SIG-M5 treated with dmso at 0.1 percent for 504 hours (cell line): ENCODE measurements around the gene SLC30A9.
A peak's percentile ranks its signal among the peaks of the same experiment; 100 is the strongest.

Source experiments
- DNase-seq: peaks from one replicate; lab custom pipeline; 2025; ENCODE audit not compliant: unreplicated experiment; lab: John Stamatoyannopoulos, UW

The SLC30A9 gene

DNA sequence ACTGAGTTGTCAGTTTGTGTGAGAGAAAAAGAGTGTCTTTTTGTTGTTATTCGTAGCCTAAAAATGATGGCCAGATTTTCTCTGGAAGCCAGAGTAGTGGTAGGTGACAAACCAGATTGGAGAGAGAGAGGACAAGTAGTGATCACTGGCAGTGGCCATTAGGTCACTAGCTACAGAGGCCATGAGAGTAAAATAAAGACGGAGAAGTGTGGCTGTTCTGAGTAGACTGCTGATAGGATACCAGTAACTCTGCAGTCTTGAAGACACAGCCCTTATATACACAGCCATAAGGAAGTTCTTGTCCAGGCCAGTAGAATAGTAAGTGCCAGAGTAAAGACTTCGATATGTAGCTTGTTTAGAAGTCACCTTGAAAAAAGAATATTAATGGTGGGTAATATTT lies 7.7 kb downstream of the SLC30A9 start:
- DNase-seq, result no peak

- no peak for DNase-seq
These were observed 9.0 kb downstream of the SLC30A9 start for GRCh38 chr4:41999321-41999720.

- DNase-seq, result no peak
These were observed 17.9 kb downstream of the SLC30A9 start for GRCh38 chr4:42008011-42008786.

DNA sequence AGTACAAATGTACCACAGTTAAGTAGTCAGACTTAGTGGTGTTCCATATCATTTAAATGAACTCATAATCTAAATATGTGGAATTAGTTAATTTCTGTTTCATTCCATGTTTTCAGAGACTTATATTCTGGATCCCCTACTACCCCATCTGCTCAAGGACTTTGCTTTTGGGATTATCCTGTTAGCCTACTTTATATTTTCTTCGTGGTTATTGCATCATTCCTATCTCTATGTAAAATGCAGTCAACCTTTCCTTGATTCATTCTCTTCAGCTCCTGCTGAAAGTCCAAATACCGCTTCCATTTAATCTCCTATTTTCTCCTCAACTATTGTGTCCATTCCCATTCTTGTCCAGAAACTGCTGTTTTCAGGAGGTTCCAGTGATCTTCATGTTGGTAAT lies 25.1 kb downstream of the SLC30A9 start:
- no peak for DNase-seq

DNA sequence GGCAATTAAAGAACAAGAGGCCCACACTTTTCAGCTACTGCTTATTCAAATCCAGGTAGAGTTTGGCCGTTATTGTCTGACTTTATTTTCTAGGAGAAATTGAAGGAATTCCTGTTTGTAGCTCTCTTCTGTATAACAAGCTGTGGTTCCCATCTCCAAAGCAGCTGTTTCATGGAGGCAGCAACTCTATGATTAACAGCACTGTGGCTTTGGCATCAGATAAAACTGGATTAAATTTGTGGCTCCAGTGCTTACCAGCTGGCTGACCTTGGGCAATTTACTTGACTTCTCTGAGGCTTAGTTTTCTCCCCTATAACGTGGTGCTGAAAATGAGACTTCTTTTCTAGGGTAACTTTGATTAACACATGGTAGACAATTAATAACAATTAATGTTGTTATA lies 28.1 kb downstream of the SLC30A9 start:
- no peak for DNase-seq

GRCh38 chr4:42048394-42048793 lies 58.1 kb downstream of the SLC30A9 start:
- DNase-seq, result peak; percentile 1

GRCh38 chr4:42050516-42051249 lies 60.4 kb downstream of the SLC30A9 start:
- DNase-seq, result no peak

DNA sequence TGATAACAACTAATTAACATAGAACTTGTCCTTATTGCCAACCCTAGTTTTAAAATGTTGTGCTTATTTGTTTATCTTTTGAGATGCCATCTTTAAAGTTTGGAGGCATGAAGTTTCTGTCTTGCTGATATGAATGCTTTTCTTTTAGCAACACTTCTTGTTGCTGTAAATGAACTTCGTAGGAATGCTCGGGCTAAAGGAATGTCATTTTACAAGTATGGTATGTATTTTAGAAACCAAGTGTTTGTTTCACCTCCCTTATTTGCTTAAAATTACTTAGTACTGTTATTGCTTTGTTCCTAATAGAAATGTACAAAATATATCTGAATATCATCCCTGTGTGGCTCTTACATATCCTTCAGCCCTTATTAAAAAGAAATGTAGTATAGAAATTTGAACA lies 76.1 kb downstream of the SLC30A9 start:
- no peak for DNase-seq

GRCh38 chr4:42067264-42067663 lies 76.9 kb downstream of the SLC30A9 start:
- no peak for DNase-seq

DNA sequence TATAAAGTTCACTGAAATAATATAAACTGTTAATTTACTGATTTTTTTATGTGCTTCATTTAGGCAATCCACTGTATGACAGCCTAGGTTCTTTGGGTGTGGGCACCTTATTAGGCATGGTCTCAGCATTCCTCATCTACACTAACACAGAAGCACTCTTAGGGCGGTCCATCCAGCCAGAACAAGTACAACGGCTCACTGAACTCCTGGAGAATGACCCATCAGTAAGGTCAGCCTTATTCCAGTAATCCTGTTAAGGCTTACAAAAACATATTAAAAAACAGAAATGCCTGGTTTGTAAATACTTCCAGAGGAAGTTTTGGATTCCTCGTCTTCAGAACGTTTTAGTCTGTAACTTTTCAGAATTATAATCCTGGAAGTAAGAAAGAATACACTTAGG lies 80.1 kb downstream of the SLC30A9 start:
- DNase-seq, result no peak

GRCh38 chr4:42074294-42074693 lies 84.0 kb downstream of the SLC30A9 start:
- no peak for DNase-seq

DNA sequence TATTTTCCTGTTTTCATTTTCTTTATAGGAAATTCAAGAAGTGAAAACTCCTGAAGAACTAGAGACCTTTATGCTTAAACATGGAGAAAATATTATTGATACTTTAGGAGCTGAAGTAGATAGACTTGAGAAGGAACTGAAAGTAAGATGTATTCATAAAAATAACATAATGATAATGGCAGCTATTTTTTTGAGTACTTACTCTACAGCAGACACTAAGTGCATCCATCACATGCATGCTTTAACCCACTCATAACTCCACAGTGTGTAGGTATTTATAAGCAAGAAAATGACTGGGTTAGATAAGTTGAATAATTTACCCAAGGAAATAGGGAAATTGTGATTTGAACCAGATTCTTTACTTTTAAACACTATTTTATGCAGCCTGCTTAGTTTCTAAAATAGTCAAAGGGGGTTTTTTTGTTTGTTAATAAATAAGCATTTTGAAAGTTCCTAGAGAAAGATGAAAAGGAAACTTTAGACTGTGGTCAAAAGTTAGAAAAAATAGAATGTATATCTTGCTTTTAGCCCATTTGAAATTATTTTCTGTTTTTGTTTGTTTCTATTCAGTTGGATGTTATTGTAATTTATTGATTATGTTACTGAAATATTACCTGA lies 88.0 kb downstream of the SLC30A9 start:
- no peak for DNase-seq

- no peak for DNase-seq
These were observed 90.0 kb downstream of the SLC30A9 start for GRCh38 chr4:42080306-42080705.

GRCh38 chr4:42083816-42084215 lies 93.5 kb downstream of the SLC30A9 start:
- no peak for DNase-seq

DNA sequence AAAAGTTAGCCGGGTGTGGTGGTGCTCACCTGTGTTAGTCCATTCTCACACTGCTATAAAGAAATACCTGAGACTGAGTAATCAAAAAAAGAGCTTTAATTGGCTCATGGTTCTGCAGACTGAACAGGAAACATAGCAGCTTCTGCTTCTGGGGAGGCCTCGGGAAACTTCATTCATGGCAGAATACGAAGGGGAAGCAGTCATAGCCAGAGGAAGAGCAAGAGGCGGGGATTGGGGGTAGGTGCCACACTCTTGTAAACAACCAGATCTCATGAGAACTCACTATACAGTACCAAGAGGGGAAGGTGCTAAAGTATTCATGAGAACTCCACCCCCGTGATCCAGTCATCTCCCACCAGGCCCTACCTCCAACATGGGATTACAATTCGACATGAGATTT lies 98.1 kb downstream of the SLC30A9 start:
- DNase-seq, result no peak

GRCh38 chr4:42101446-42101975 lies 111.2 kb downstream of the SLC30A9 start:
- DNase-seq, result no peak

DNA sequence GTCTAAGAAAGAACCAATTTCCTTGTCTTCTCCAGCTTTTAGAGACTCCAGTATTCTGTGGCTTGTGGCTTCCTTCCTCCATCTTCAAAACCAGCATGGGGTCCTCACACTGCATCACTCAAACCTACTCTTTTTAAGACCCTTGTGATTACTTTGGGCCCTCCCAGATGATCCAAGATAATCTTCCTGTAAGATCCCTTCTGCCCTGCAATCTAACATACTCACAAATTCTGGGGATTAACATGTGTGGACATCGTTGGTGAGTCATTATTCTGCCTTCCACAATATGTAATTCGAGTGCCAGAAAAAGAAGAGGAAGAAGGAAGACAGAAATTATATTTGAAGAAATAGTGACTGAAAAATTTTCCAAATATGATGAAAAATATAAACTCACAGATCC lies 114.2 kb downstream of the SLC30A9 start:
- peak; percentile 2 for DNase-seq

GRCh38 chr4:42112846-42113245 lies 122.5 kb downstream of the SLC30A9 start:
- DNase-seq, result no peak

GRCh38 chr4:42119886-42120285 lies 129.6 kb downstream of the SLC30A9 start:
- DNase-seq, result no peak

GRCh38 chr4:42122237-42122636 lies 131.9 kb downstream of the SLC30A9 start:
- DNase-seq, result no peak

GRCh38 chr4:42123071-42123644 lies 132.8 kb downstream of the SLC30A9 start:
- DNase-seq, result no peak

DNA sequence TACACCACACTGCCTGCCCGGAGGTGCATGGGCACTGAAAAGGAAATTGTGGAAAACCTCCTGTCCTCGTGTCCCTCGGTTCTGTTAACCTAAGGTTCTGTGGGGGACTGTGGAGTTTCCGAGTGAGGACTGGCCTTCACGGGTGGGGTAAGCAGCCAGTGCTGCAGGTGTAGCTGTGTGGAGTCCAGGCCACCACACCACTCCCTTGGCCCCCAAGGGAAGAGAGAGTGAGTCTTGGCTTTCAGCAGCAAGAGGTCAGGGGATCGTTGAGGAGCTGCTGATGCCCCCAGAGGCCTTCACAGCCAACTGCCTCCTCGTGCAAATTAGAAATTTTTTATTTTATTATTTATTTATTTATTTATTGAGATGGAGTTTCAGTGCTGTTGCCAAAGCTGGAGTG lies 141.8 kb downstream of the SLC30A9 start:
- DNase-seq, result no peak
